IPS DF 4.7 (cell line): ENCODE results near the gene LRRC47.

Source experiments
- DNase-seq: peaks from one replicate; pipeline ENCODE4 v3.0.0-alpha.2; 2013; ENCODE audit warnings: low spot score; ENCODE audit errors: extremely low read depth

Gene LRRC47

DNA sequence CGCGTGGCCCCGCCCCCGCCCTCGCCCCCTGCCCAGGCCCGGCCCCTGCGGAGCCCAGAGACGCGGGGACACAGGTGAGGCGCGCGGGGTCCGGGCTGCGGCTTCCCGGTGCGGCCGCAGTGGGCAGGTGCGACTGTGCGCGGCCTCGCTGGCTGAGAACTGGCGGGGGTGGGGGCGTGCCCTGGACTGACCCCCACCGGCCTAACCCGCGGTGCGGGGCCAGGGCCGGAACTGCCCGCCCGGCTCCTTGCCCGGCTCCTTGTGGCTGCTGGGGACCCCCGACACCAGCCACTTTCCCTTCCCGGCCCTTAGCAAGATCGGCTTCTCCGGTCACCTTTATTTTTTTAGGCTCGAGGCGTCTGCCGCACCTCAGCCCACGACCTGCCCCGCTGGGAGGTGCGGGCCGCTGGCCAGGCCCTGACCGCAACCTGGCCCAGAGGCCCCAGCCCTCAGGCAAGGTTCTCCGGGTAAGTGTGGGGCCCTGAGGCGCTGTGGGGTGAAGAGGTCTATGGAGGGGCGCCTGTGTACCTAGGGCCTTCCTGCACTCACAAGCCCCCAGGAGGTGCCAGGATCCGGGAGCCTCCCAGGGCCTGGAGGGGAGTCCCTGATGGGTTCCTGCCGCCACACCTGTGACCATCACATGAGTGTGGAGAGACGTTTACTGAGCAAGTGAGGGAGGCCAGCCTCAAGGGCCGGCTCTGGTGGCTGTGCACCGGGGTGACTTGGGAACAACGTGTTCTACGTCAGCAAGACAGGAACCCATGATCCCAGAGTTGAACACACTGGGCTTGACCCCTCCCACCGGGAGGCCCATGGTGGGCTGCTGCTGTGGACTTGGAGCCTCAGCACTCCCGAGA is 23.4 kb downstream of the LRRC47 start, which contains the start of gene SMIM1:
TSS of gene SMIM1 (plus strand) at position 35 of the 857 bp plus-strand sequence. CDS start 2,625 bp downstream, outside the sequence.
- DNase-seq = no peak

DNA sequence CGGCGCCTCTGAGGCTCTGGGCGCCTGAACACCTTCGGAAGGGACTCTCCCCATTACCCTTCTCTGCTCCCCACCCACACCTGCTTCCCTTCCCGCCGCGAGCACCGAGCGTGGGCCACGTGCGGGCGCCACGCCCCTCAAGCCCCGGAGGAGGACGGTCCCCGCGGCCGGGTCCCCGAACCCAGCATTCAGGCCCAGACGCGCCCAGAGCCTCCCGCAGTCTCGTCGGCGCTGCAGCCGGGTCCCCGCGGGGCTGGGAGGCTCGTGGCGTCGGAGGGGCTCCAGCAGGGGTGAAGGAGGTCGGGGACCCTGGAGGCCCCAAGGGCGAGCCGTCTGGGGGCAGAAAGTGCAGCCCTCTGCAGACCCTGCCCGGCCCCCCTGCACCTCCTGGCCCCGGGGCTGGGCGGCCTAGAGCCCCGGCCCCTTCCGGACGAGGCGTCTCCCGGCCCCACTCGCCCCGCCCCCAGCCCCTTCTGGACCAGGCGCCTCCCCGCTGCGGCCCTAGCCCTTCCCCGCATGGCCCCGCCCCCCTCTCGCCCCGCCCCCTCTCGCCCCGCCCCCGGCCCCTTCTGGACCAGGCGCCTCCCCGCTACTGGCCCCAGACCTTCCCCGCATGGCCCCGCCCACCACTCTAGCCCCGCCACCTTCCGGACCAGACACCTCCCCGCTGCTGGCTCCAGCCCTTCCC is 24.1 kb downstream of the LRRC47 start:
- no peak for DNase-seq

DNA sequence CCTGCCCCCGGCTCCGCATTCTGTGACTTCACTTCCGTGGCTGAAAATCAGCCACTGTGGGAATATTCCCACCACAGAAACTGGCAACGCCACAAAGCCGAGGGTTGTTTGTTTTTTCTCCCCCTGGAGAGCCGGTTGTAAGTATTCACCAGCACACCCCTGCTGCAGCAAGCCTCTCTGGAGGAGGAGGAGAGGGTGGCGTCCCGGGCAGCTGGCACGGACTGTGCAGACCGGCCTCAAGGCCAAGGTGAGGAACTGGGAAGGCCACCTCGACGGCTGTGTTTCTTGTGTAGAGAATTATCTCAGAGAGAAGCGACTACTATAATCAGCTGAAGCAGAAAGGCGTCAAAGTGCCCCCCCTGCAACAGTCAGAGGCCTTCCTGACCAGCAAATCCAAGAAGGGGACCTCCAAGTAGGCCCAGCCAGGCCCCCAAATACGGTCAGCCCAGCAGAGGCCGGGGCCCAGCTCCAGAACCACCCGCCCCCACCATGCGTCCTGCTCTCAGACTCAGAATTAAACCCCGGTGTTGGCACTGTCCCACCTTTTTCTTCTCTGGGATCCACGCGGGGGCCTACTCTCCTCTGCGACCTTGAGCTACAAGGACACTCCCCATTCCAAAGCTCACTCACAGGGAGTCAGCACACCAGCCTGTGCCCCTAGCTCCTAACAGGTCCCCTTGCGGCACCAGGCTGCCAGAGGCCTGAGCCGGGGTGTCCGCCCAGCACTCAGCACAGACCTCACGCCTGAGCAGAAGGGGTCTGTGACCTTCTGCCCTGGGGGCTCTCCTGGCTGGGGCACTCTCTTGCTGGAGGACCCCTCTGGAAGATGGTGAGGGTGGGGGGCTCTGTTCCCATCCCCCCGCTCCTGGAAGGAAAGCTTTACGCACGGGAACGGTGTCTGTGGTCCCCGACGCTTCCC is 24.9 kb downstream of the LRRC47 start:
- DNase-seq = no peak

DNA sequence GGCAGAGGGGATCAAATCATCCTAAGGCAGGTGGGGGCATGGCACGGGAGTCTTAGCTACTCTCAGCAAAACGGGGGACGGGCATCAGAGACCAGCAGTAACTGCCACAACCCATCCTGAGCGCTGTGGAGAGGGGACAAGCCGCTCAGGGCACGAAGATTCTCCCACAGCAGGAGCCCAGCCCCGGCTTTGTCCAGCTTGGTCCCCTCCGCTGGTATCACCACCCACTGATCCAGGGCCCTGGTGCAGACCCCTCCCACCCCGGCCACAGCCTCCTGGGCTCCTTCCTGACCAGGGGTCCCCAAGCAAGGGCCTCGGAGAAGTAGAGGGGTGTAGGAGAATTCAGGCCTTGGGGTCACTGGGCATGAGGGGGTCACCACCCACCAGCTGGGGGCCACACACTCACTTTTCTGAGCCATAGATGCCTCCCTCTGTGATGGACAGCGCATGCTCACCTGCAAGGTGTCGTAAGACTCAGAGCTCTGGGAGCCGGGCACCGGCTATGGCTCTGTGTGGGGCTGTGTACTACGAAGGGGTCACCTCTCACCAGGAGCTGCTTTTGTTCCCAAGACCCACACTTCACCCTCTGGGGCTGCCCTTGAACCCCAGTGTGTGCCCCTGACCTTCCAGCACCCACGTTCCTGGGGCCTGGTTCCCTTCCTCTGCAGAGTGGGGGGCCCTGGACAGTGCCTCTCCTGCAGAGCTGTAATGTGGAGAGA is 26.1 kb downstream of the LRRC47 start:
- DNase-seq = no peak

DNA sequence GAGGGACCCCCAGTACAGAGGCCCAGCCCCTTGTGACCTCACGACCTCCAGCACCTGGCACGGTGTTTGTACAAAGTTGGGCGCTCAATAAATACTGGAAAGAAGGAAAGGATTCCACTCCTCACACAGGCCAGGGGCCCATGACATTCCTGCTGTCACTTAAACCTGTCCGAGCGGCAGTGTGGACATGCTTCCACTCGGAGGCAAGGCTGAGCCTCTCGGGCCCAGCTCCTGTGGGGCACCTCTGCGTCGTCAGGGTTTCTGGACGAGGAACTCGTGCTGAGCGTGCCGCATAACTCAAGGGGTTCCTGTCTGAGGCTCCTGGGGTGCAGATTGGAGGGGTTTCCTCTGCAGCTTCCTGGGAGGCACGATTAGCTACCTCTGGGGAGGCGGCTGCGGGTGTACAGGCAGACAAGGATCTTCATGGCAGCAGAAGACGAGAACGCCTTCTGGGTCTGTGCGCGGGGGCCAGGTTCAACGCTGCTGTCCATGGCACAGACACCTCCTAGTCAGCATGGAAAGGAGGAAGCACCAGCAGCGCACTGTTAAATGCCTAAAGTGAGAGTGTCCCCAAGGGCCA is 27.4 kb downstream of the LRRC47 start:
- DNase-seq = no peak

DNA sequence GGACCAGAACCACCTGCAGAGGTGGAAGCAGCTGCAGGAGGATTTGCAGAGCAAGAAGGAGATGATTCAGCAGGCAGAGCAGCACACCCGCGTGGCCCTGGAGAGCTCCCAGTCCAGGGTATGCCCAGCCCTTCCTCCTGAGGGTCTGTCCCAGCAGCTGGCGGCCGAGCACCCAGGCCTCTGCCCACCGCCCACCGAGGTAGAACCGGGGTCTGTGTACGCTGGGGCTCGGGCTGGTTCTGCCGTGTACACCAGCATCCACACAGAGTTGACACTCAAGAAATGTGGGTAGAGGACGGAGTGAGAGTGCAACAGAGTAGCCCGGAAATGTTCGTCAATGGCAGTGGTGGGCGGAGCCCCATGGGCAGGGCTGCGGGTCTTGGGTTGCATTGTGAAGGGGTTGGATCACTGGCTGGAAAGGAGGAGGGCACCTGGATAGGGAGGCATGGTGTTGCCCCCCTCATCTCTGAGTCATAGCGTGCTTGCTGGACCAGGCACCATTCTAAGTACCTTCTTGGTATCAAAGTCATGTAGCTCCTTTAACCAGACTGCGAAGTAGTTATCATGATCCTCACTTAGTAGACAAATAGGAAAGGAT is 28.9 kb downstream of the LRRC47 start:
- DNase-seq = no peak

DNA sequence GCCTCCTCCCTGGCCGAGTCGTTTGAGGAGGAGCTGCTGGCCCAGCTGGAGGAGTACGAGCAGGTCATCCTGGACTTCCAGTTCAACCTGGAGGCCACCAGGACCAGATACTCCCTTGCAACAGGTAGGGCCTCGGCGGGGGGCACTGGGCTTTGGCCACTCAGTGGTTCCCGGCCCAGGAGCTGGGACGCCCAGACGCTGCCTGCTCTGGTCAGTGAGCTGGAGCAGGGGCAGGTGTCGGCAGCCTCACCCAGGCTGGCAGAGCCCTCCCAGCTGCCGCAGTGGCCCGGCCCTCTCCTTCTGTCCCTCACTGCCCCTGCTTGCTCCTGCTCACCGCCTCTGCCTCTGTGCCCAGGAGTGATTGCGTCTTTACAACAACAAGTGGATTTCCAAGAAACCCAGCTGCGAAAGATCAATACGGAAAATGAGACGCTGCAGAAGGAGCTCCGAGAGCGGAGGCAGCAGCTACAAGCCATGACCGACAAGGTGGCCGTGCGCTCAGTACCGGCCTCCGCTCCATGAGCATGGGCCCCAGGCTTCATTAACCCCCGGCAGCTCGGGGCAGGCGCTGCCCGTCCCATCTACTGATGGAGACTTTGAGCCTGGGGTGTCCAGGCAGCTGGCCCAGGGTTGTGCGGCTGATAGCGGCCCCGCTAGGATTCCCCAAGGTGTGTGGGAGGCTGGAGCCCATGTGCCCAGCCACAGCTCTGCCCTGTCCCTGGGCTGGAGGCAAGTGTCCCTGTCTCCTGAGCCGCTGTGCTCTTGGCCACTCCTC is 32.8 kb downstream of the LRRC47 start:
- DNase-seq = no peak

DNA sequence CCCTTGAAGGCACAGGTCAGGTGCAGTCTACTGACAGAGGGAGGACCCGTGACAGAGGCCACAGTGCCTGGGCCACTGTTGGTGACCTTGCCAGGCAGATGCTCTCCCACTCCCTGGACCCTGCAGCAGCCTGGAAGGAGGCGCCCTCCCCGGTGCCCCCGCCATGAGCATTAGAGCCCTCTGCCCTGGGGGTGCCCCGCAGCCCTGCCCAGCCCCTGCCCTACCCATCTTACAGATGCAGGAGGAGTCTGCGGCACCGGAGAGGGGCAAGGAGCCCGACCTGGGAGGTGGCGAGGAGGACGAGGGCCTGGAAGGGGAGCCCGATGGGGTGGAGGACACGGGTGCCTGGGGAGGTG is 33.4 kb downstream of the LRRC47 start:
- DNase-seq = no peak

DNA sequence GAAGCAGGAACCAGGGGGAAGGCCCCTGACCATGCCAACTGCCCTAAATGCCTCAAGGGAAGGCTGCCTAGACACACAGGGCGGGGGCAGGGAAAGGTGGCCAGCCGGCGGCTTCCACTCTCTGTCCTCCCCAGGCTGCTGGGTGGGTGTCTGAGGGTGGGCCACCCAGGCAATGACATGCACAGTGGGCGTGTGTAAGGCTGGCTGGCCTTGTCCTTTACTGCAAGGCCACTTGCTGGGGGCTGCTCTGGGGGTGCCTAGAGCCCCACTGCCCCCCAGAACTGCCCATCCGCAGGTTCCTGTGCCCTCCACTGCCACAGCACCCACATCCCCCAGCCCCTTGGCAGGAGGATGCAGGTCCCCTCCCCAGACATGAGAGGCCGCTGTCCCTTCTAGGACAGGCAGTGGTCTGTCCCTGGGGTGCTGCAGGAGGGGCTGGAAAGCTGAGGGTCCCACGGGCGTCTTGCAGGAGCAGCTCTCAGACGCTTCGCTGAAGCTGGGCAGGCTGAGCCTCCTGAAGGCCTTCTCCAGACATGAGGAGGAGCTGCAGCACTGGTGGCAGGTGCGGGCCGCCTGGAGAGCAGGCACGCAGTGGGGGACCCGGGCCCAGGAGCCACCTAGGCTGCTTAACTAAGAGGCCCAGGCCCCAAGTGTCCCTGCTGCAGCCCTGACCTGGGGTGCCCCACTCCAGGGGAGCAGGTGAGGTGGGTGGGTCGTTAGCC is 34.0 kb downstream of the LRRC47 start:
- DNase-seq = no peak

DNA sequence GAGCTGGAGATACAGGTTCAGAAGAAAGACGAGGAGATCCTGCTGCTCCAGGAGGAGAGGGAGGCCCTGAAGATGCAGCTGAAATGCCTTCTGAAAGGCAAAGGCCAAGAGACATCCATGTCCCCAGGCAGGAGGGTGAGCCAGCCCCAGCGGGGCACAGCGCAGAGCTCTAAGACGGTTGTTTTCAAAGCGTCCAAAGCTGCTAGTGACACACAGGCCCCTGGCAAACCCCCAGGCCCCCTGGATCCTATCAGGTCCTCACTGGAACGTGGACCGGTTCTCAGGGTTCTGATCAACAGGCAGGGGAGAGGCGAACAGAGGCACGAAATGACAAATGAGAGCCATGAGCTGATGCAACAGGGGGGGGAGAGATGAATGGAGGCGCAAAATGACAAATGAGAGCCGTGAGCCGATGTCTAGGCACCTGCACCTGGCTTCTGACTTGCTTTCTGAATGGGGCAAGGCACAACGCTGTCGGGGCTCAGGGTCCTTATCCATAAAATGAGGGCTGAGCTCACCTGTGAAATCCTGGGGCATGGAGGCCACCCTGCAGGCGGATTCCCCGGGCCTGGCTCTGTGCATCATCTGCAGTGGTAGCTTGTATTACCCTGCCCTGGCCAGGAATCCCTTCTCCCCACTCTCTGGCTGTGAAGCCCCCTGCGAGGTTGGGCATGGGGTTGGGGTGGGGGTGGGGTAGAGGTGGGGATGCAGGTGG is 34.8 kb downstream of the LRRC47 start:
- no peak for DNase-seq

DNA sequence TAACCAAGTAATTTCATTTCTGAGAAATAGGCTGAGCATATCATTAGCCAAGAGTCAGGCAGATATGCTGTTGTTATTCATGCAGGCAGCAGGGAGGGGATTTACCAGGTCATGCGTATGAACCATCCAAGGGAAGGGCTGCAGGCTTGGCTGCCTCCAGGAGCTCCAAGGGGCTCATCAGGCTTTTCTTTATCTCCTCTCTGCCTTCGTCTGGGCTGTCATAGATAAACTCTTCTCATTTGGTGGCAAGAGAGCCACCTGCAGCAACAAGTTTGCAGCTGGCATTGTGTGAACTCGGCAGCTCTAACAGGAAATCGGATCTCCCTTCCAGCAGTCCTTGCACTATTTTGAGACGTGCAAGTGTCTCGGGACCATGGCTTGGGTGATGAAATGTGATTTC is 36.5 kb downstream of the LRRC47 start:
- no peak for DNase-seq

DNA sequence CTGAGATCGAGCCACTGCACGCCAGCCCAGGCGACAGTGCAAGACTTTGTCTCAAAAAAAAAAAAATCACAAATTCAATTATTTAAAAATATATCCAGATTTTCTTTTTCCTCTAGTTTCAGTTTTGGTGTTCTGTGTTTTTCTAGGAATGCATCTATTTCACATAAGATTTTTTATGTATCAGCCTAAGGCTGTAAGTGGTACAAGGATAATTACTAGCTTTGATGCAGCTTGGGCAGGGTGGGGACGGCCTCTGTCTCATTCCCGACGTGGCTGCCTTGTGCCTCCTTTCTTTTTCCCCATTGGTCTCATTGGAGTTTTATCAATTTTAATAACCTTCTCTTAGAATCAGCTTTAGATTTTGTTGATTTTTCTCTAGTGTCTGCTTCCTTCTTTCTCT is 37.1 kb downstream of the LRRC47 start:
- no peak for DNase-seq

DNA sequence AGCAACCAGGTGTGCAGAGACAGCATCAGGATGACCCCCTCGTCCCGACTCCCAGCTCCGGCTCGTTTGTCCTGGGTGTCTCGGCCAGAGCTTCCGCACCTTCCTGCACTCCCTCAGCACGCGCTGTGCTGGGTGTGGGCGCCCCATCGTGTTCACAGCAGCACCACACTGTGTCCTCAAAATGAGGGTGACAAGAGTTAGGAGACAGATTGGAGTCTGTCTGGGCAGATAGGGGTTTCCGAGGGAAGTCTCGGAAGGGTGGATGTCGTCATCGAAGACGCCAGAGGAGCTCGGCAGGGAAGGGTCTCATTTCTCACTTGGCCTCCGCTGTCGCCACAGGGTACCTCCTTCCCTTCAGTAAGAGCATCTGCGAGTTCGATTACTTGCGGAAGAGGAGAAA is 39.9 kb downstream of the LRRC47 start:
- no peak for DNase-seq

DNA sequence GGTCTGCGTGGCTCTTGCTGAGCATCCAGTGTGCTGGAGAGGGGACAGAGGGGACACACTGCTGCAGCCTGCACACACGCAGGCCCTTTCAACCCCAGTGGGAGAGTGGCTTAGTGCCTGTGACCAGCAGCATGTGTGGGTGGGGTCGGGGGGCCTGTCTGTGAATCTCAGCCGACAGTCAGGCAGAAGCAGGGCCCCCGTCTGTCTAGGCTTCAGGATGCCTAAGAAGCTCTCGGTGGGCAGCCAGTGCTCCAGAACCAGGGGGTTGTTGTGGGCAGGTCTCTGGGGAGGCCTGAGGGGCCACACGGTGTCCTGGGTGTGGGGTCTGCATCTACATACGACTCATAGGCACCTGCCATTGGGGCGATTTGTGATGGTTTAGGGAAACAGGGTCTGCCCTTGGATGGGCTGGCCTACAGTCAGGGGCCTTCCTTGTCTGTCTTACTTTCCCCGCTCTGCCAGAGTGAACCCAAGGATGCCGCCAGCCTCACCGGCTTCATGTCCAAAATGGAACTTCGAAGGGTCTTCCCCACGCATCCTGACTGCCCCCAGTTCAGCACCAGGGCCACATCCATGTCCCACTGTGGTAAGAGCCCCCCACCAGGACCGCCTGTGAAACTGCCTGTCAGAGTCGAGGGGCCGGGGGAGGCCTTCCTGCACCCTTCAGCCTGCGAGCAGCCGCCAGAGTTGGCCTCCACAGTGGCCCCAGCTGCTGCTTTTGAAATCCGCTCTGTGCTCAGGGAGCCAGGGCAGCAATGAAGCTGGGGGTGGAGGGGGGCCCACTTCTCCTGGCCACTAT is 42.4 kb downstream of the LRRC47 start:
- DNase-seq = no peak

DNA sequence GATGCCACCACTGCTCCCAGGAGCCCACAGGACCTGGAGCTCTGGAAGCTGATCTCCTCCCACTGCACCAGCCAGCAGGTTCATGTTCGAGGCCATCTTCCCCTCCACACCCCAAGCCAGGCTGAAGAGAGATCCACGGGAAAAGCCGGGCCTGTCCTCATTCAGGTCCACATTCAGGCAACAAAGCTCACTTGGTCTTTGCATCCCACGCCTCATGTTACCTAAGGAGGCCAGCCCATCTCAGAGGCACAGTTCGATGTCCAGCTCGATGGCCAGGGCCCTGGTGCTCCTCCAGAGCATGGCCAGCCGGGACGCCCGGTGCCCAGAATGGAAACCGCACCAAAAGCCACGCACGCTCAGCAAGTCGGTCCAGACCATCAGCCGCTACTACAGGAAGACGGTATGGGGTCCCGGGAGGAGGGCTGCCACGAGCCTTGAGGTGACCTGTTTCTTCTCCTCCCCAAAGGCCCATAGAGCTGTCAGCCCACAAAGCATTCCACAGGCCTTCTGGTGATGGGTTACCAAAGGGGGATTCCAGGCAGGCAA is 43.8 kb downstream of the LRRC47 start, which contains the start of gene CCDC27:
TSS of gene CCDC27 (plus strand) at position 51 of the 546 bp plus-strand sequence. CDS start at position 83, 32 bp downstream.
- DNase-seq = no peak

DNA sequence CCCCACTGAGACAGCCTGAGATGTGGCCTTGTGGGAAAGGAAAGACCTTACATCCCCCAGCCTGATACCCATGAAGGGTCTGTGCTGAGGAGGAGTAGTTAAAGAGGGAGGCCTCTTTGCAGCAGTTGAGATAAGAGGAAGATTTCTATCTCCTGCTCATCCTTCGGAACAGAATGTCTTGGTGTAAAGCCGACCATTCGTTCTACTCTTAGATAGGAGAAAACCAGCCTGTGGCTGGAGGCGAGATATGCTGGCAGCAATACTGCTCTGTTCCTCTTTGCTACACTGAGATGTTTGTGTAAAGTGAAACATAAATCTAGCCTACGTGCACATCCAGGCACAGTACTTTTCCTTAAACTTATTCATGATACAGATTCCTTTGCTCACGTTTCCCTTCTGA is 45.6 kb downstream of the LRRC47 start:
- DNase-seq = no peak

DNA sequence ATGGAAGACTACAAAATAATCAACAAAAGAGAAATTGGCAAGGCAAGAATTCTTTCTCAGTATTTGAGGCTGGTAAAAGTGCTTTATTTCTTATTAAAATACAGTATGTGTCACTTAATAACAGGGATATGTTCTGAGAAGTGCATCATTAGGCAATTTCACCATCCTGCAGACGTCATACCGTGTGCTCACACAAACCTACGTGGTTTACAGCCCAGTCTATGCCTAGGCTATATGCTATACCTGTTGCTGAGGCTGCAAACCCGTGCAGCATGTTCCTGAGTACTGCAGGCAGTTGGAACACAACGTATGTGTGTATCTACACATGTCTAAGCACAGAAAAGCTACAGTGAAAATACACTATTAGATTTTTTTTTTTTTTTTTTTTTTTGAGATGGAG is 46.8 kb downstream of the LRRC47 start:
- DNase-seq = no peak
